ENCODE measurements around the gene CUL1.

DNA sequence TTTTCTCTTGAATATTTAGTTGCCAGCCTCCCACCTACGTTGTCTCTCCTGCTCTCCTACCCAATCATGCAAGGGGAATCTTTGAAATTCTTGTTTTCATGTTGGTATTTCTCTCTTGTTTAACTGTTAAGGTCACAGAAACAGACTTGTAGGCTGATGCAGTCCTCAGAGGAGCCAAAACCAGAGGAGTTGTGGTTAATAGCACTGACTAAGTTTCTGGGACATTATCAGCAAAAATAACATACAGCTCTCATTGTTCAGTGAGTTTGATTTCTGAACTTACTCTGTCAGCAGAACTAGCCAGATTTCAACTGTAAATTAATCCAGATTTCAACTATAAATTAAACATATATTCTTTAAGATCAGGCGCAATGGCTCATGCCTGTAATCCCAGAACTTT, 11.1 kb upstream of the CUL1 start:
- TF ChIP-seq, protein P1, sequence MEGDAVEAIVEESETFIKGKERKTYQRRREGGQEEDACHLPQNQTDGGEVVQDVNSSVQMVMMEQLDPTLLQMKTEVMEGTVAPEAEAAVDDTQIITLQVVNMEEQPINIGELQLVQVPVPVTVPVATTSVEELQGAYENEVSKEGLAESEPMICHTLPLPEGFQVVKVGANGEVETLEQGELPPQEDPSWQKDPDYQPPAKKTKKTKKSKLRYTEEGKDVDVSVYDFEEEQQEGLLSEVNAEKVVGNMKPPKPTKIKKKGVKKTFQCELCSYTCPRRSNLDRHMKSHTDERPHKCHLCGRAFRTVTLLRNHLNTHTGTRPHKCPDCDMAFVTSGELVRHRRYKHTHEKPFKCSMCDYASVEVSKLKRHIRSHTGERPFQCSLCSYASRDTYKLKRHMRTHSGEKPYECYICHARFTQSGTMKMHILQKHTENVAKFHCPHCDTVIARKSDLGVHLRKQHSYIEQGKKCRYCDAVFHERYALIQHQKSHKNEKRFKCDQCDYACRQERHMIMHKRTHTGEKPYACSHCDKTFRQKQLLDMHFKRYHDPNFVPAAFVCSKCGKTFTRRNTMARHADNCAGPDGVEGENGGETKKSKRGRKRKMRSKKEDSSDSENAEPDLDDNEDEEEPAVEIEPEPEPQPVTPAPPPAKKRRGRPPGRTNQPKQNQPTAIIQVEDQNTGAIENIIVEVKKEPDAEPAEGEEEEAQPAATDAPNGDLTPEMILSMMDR (IDR thresholded peaks at IDR 0.05 in 2 of 3, conservative IDR thresholded peaks at IDR 0.05 in 1 of 3; ENCODE audit: borderline replicate concordance in 1 of 3, insufficient read depth in 1 of 3, low read depth in 2 of 3, low read length in 2 of 3), result no peak
- no peak for TF ChIP-seq JUND (IDR thresholded peaks at IDR 0.05)

All from HCT116 (cell line).